Transverse colon (tissue), 4 donors: Measurements from ENCODE around the gene IL20RA.

ENCODE experiments used
- CTCF ChIP-seq, 5 experiments: fragments of 200-600 bp in 3 of 5; fragments of 450-650 bp in 2 of 5; sonication (generic) in 3 of 5; IDR thresholded peaks; 1 replicate in 2 of 5; 2 replicates in 3 of 5; pipeline ENCODE4 v1.5.1; 2016 to 2017; ENCODE audit warnings: antibody characterized with exemption in 5 of 5, inconsistent platforms in 3 of 5, mild to moderate bottlenecking in 2 of 5, moderate library complexity in 1 of 5
- EP300 ChIP-seq: sonication (generic); formaldehyde crosslinking; IDR thresholded peaks from one replicate; pipeline ENCODE4 v1.6.1; 2017; ENCODE audit warnings: antibody characterized with exemption, low read depth
- POLR2A ChIP-seq: fragments of 450-650 bp; IDR thresholded peaks from one replicate; pipeline ENCODE4 v1.6.1; 2016; ENCODE audit warnings: antibody characterized with exemption, mild to moderate bottlenecking, moderate library complexity
- POLR2AphosphoS5 ChIP-seq, 3 donors: sonication (generic); formaldehyde crosslinking; IDR thresholded peaks; one replicate each; pipeline ENCODE4 v1.6.1; 2016; ENCODE audit warnings: antibody characterized with exemption in 3 of 3

GRCh38 chr6:136990754-136991153 lies 54.0 kb downstream of the IL20RA start:
- TF ChIP-seq EP300 (no peak), CTCF (IDR thresholded peaks at IDR 0.05) (no peak), POLR2AphosphoS5 (IDR thresholded peaks at IDR 0.05) (no peak), POLR2A (no peak)
